Activated CD4-positive, CD25-positive, alpha-beta regulatory T cell treated with anti-CD3 and anti-CD28 coated beads, Interleukin-2, amount 50 U/mL, for 24 hours (primary cell): ENCODE results near the gene CNTNAP2.
A peak's percentile ranks its signal among the peaks of the same experiment; 100 is the strongest.
"Not testable (repeated sequence)": the region's sequence is repeated elsewhere in the genome, so short reads cannot be mapped to it uniquely, and the experiment has no call there.

Experiments
- ATAC-seq, 2 donors: fragments of 150-1000 bp; cut with Tn5 transposase; one replicate each; pipeline ENCODE4 v1.10.0; 2021; ENCODE audit warnings: mild to moderate bottlenecking in 1 of 2, moderate library complexity in 1 of 2

Gene CNTNAP2

DNA sequence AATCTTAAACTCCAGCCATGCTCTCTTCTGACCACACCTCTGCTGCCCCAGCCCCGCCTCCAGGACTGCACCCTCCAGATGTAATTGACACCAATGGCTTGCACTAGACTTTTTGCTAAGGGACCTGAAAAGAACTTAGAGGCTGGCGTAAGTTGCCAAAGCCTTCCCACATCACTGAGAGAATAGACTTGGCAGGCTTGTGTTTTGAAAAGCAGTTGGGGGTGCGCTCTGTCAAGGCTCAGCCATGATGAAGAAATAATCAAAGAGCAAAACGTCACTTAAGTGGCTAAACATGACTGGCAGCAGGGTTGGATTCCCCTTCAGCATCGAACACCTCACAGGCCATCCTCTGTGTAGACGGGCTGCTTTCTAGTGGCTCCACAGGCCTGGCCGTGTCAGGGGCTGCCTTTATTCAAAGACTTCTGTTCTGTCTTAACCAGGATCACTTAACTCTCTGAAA is 2278.8 kb downstream of the CNTNAP2 start:
- no peak for ATAC-seq

- ATAC-seq, result no peak
Measured at GRCh38 chr7:148395990-148396716, 2279.6 kb downstream of the CNTNAP2 start.

GRCh38 chr7:148397056-148397455 is 2280.5 kb downstream of the CNTNAP2 start:
- no peak for ATAC-seq

DNA sequence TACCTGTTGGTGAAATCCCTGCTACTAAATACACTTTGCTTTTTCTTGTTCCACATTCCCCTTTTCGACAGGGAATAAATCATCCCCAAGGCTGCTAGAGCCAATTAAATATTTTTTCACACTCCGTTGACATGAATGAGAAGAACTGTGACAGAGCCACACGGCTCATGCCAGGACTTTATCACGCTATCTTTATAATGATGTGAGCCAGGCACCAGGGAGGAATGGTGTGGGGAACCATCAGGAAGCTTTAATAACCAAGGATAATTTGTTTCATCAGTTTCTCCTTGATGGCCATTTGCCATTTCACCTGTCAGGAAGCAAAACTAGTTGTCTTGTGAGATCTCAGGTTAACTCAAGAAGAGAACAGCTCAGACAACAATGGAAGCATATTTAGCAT is 2280.9 kb downstream of the CNTNAP2 start:
- no peak for ATAC-seq

- ATAC-seq, result no peak
Measured at GRCh38 chr7:148397985-148398384, 2281.4 kb downstream of the CNTNAP2 start.

- peak in 1 of 2 donors; percentile 38 for ATAC-seq
Measured at GRCh38 chr7:148398844-148399365, 2282.3 kb downstream of the CNTNAP2 start.

GRCh38 chr7:148400101-148400500 is 2283.5 kb downstream of the CNTNAP2 start:
- no peak for ATAC-seq

GRCh38 chr7:148402159-148402558 is 2285.6 kb downstream of the CNTNAP2 start:
- no peak for ATAC-seq

GRCh38 chr7:148403466-148403993 is 2286.9 kb downstream of the CNTNAP2 start:
- no peak for ATAC-seq

DNA sequence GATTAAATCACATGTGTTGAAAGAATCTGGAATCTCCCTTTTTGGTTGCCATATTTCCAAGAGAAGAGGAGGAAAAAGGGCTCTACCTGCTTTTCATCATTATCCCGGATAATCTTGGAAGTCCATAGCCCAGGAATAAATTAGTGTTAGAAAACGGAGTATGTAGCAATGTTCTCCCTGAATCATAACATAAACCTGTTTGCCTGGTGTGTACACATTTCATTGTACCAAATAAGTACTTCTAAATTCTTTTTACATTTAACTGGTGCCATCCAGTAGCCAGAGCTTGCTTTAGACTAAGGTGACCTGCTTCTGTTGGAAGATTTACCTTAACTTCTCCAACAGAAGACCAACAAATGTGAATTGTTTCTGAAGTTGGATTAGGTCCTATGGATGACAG is 2291.7 kb downstream of the CNTNAP2 start:
- ATAC-seq, result no peak

DNA sequence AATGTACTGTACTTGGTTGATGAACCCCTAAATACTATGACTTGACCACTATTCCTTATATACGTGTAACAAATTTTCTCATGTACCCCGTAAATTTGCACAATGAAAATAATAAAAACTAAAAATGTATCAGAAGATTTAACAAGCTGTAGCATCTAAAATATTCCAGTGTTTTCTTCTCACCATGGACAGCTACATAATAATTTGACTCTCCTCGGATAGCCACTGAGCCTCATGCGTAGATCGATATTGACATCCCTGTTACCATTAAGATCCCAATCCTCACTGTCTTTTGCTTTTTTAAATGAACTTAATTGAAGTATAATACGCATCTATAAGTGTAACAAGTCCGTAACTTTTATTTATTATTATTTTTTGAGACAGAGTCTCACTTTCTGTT is 2294.3 kb downstream of the CNTNAP2 start:
- ATAC-seq, result no peak

- ATAC-seq, result no peak
Measured at GRCh38 chr7:148412691-148413090, 2296.1 kb downstream of the CNTNAP2 start.

- ATAC-seq, result no peak
Measured at GRCh38 chr7:148419856-148420832, 2303.5 kb downstream of the CNTNAP2 start.

DNA sequence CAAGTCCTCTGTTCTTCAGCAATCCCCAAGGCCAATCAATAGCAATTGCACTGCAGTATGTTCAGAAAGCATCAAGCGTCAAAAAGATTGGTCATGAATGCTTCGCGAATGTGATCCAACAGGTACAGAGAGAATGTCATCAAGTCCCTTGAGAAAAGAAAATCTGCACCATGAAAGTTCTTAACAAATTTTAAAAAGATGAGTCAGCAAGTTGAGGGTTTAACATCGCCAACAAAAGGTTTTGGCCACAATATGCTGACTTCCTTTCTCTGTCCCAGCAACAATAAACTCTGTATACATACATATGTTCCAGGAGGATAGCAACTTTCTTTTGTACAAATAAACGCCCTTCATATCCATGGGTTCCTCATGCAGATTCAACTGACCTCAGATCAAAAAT is 2305.4 kb downstream of the CNTNAP2 start:
- no peak for ATAC-seq

DNA sequence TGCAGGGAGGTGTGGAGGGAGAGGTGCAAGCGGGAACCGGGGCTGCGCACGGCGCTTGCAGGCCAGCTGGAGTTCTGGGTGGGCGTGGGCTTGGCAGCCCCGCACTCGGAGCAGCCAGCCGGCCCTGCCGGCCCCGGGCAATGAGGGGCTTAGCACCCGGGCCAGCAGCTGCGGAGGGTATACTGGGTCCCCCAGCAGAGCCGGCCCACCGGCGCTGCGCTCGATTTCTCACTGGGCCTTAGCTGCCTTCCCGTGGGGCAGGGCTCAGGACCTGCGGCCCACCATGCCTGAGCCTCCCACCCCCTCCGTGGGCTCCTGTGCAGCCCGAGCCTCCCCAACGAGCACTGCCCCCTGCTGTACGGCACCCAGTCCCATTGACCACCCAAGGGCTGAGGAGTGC is 2309.8 kb downstream of the CNTNAP2 start:
- ATAC-seq, result not testable (repeated sequence)

GRCh38 chr7:148430690-148431089 is 2314.1 kb downstream of the CNTNAP2 start:
- not testable (repeated sequence) for ATAC-seq

DNA sequence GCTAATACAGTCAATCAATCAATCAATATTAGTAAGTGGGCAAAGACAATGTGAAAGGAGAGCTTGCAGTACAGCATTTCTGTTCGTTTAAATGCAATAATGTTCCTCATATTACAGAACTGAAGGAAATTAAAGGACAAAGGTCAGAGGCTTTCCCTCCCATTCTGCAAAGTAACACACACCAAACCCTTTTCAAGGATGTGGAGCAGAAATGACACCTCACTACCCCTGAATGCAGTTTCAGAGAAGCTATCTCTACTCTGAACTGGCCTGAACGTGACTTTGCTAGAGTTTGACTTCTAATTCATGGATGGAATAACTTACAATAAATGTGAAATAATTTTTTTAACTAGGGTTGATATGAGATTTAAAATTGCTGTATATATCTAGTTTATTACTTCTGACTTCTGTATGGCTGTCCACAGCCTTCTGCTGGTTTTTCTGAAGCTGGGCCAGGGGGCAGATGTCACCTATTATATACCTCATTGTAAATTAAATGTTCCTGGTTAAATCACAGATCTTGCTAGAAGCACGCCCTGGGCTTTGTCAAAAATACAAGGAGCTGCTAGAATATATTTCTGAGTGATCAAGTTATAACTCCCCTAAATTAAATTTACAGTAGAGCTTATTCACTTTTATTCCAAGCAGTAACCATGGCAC is 2317.1 kb downstream of the CNTNAP2 start:
- ATAC-seq, result no peak

GRCh38 chr7:148434181-148434757 is 2317.7 kb downstream of the CNTNAP2 start:
- ATAC-seq, result no peak

- ATAC-seq, result no peak
Measured at GRCh38 chr7:148434887-148435286, 2318.3 kb downstream of the CNTNAP2 start.

GRCh38 chr7:148435715-148436114 is 2319.1 kb downstream of the CNTNAP2 start:
- ATAC-seq, result no peak

DNA sequence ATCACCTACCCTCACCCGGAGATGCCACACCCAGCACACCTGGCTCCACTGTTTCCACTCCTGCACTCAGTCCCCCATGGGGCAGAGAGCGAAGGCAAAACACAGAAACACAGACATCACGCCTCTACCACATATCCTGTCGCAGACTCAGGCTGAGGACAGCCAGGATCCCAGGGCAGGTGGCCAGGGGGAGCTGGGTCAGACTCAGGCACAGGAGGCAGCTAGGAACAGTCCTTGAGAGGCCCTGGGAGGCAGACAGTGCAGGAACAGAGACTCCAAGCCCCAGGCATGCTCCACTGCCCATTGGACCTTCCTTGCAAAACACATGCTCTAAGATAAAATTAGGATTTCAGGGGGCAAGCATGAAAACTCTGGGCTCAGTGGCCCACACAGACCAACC is 2319.5 kb downstream of the CNTNAP2 start:
- no peak for ATAC-seq

DNA sequence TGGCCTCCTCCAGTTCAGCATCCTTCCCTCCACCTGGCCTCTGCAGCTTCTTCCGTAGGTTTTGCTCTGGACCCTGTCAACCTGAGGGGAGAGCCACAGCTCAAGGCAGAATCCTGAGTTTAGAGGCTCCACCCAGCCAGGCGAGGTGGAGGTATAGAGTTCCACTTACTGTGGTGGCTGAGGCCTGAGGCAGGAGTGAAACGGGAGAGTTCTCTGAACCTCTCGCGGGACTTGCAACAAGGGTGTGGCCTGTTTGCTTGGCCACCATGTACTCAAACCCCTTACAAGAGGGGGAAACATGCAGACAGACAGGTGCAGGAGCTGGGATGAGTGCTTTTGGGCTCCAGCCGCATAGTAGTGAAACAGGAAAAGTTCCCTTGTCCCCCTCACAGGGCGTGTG is 2320.0 kb downstream of the CNTNAP2 start:
- ATAC-seq, result no peak
